ENCODE data around the gene HOXA5. TPM values are rescaled to one million over a fixed set of nuclear protein-coding genes. Genes with fewer than 3 reads are reported as not detected.

HOXA5 gene
- polyA plus RNA-seq, 1 donor, result 19.1 TPM

DNA sequence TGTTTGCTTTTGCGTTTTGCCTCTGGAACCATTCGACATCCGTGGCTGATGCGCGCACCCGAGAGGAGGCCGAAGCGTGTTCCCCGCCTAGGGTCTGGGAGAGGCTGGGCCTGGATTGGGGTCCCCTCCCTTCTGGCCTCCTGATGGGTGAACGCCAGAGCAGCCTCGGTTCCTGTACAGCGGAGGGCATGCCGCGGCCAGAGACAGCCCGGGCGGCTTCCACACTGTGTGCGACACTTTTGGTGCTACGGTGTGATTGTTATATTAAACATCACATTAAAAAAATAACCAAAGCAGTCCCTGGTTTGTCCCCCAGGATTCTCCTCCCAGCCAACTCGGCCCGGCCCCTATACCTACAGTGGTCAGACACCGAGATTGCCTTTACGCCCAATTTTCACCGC lies 16.7 kb upstream of the HOXA5 start:
- DNase-seq (ENCODE audit: low read depth), result no peak

DNA sequence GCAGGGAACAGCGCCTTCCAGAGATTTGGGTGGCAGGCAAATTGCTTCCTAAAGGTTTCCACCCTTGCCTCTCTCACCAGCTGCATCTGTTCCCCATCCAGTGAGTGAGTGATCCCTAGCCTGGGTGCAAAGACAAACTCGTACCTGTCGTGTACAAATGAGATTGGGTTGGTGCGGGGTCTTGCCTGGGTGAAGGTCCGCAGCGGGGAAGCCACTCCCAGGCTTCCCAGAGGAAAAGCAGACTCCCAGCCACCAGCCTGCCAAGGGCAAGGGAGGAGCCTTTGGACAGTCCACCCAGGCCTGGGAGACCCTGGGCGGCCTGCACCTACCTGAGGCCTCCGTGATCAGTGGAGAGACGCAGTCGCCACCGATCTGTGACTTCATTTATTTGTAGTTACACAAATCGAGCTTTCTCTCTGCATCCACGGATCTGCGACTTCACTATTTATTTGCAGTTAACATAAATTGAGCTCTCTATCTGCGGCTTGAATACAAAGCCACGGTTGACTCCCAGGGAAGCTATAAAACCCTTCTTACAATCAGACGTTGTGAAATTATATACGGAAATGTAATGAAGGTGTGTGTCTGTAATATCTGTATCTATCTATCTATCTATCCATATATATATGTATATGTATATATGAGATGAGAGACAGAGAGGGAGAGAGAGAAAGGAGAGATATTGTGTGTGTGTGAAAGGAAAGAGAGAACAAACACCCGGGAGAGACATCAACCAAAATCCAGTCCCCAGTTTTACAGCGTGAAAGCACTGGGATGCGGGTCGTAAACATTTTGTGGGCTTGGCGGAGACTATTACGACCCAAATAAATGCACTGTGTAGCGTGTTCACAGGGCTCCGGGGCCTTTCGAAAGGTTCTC lies 16.0 kb upstream of the HOXA5 start:
- DNase-seq (ENCODE audit: low read depth), result no peak

DNA sequence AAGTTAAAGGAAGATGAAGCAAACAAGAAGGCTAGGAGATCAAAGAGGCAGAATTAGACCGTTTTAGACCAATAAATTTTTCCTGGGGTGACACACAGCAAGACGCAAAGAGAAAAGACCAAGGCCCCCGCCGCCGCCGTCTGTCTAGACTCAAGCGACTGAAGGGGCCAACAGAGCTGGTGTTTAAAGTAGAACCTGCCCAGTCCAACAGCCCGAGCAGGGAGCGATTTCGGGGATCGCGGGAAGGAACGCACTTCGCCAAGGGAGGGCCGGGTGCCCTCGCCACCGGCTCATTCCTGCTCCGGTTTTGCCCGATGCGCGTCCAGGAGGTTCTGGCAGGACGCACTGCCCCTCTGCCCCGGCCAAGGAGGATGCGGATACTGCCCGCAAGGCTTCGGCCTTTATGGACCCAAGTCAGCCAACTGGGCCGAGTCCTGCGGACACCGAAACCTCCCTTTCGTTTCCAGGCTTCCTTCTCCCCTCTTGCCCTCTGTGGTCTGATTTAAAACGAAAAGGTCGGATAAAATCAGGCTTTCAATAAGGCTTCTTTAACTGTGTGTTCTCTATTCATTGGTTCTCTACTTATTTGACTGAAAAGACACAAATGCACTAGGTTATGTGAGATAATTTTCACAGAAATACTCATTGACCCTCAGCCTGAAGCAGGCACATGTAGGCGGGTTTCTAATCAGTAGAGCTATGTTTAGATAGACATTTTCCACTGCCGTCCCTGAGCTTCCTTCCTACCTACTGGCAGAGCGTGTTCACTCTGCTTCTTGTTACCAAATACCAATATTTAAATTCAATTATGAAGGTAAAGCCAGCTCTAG lies 15.2 kb upstream of the HOXA5 start:
- DNase-seq (ENCODE audit: low read depth), result no peak

DNA sequence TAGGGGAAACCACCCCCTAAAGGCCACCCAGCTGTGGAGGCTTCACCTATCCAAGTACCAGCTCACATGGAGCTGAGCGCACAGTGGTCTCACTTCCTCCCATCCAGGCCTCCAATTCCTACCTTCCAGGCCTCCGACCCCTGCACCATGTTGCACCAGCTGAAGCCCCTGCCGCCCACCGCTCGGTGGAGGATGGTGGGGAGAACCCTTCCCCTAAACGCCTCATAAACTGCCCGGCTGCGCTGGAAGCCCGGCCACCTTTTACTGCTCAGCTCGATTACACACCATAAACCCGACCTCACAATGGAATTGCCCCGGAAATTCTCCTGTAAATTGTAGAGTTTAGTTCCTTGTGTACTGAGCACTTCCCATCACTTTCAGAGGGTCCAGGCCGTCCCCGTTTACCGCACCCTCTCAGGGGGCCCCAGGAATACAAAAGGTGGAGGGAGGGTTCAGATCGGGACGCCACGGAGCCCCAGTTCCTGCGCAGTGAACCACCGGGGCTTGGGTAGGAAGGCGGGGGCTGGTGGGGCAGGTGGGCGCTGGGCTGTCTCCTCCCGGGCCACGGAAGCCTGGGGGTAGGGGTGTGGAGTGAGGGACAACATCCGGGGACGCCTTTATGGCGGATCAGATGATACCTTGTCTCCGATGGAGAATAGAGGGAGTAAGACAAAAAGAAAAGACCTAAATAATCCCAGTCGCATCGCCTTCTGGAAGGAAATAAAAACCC lies 14.4 kb upstream of the HOXA5 start:
- DNase-seq (ENCODE audit: low read depth), result no peak

DNA sequence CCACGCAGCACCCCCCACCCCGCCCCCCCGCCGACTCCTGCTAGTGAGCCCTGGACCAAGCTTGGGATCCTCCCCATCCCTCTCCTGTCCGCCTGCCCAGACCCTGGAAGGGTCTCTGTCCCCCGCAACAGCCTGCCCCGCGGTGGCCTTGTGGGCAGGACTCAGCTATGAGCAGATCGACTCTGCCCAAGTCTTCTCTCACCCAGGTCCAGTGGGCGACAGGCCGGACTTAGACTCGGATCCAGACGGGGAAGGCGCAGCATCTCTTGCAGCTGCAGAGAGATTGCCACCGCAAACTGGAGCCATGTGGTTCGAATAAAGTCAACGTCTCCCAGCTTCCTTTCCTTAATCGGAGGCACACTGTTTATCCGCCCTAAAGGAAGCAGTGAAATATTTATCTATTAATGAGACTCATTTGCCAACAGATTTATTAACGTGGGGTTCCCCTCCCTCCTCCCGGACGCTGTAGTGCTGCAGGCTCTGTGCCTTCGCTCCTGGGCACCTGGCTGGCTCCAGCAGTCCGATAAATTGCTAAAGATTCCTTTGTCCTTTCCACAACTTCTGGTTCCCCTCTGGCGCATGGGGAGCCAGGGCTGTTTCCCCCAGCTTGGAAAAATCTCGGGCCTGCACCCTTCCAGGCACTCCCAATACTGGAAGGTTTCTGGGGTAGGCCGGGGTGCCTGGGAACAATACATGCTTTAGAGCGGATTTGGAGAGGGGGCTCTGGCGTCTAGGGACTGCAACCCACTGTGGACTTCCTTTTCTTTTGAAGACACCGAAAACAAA lies 13.6 kb upstream of the HOXA5 start:
- DNase-seq (ENCODE audit: low read depth), result no peak

DNA sequence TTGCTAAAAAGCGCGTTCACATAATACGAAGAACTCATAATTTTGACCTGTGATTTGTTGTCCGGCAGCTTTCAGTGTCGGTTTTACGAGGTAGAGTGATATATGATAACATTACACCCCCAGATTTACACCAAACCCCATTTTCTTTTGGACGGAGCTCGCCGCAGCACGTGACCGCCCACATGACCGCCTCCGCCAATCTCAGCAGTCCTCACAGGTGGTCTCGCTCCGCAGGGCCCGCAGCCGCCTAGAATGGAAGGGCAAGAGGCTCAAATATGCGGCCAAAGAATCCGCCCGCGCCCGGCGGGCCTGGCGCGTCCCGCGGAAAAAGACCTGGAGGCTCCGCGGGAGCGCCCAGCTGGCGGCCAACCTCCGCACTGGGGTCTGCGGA lies 13.0 kb upstream of the HOXA5 start, which contains the start of gene HOXA7:
HOXA7 (minus strand) TSS at position 168 of the 391 bp plus-strand sequence; CDS start at position 38, 130 bp downstream.
- DNase-seq (ENCODE audit: low read depth), result no peak

DNA sequence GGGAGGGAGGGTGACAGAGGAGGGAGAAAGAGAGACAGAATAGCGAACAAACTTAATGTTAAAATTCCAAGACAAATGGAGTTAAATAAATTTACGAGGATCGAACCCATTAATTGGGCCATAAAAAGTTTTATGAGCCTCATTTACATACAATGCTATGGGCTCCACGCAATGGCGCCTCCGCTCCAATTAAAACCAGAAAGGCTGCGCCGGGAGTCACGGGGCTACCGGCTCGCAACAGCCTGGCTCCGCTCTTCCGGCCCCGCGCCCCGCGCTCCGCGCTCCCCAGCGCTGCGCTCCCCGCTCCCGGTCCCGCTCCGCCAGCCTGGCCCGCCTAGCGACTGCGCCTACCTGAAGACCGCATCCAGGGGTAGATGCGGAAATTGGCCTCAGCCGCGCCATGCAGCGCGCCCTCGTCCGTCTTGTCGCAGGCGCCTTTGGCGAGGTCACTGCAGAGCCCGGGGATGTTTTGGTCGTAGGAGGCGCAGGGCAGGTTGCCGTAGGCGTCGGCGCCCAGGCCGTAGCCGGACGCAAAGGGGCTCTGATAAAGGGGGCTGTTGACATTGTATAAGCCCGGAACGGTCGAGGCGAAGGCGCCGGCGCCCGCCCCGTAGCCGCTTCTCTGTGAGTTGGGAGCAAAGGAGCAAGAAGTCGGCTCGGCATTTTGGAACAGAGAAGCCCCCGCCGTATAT lies 12.5 kb upstream of the HOXA5 start:
- DNase-seq (ENCODE audit: low read depth), result no peak

DNA sequence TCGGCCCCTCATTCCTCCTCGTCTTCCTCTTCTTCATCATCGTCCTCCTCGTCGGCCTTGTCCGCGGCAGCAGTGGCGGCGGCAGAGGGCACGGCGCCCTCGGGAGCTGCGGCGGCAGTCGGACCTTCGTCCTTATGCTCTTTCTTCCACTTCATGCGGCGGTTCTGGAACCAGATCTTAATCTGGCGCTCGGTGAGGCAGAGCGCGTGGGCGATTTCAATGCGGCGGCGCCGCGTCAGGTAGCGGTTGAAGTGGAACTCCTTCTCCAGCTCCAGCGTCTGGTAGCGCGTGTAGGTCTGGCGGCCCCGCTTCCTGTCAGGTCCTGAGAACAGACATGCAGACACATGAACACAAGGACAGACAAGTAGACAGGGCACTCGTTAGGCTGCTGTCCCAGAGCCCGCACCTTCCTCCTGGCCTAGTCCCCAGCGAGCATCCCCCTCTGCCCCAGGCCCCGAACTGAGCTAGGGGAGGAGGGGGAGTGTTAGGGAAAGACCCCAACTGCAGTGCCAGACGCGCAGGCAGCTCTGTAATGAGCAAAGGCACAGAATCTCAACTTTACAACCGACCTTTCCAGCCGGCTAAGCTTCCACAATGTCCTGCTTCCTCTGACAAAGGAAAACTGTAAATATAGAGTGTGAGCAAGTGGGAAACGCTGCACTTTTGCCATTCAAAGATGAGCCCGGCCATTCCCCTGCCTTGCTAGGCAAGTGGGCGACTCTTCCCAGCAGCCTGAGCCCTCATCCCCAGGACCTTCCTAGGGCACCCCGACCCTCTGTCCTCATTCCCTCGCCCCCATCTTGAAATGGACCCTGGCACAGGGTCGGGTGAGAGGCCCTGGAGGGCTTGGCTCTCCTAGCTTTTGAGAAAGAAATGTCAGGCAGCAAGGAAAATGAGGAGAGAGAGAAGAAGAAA lies 11.7 kb upstream of the HOXA5 start:
- DNase-seq (ENCODE audit: low read depth), result no peak

DNA sequence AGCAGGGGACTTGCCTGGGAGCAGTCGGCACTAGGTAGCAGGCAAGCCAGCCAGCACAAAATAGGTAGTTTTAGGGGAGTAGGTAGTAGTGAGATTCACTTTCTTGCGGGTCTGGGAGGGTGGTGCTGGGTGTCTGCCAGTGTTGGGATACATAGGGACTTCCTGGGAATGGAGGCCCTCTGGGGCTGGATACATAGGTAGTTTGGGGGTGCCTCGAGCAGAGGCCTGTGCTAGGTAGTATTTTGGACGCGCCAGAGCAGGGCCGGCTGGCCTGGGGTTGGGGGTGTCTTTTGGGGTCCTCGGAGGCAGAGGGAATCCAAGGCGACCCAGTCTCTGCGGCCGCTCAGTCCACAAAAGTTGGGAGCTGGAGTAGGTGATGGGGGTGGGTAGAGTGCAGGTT lies 10.9 kb upstream of the HOXA5 start:
- DNase-seq (ENCODE audit: low read depth), result no peak

DNA sequence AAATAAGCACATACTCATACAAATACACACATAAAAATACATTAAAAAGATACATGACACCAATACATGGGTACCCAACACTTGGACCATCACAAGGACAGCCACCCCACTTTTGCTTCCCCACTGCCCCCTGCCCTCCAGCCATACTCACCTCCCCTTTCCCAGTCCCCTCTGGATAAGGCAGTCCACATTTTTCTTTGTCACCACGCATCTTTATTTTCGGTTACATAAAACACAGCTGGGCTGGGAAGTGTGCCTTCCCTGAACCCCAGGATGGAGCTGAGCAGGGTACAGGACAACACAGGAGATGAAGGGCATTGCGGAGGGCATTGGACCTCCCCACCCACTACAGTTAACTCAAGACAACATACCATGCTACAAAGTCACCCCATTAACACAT lies 10.0 kb upstream of the HOXA5 start:
- no peak for DNase-seq (ENCODE audit: low read depth)

DNA sequence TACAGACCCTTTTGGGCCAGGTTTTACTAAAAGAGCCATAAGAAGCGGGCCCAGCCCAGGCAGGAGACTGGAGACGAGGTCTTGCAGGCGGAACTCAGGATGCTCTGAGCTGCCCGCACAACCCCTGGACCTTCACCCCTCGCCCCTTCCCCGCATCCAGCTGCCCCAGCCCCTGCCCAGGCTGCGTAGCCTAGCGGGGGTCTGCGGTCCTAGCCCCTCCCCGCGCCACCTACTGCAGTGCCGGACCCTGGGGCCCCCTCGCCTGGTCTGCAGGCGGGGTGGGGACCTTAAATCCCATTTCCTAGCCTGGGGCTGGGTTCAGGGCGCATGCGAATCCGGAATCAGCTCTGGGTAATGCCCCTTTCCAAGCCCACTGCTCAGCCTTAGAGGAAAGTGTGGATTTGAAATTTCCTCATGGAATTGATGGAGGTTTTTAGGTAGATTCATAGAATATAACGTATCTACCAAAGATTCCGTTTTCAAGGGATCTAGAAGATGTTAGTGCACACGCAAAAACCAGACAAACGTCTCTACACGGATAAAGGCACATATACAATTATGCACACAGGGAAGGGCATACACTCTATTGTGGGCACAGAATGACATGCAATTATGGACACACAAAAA lies 9.4 kb upstream of the HOXA5 start:
- no peak for DNase-seq (ENCODE audit: low read depth)

DNA sequence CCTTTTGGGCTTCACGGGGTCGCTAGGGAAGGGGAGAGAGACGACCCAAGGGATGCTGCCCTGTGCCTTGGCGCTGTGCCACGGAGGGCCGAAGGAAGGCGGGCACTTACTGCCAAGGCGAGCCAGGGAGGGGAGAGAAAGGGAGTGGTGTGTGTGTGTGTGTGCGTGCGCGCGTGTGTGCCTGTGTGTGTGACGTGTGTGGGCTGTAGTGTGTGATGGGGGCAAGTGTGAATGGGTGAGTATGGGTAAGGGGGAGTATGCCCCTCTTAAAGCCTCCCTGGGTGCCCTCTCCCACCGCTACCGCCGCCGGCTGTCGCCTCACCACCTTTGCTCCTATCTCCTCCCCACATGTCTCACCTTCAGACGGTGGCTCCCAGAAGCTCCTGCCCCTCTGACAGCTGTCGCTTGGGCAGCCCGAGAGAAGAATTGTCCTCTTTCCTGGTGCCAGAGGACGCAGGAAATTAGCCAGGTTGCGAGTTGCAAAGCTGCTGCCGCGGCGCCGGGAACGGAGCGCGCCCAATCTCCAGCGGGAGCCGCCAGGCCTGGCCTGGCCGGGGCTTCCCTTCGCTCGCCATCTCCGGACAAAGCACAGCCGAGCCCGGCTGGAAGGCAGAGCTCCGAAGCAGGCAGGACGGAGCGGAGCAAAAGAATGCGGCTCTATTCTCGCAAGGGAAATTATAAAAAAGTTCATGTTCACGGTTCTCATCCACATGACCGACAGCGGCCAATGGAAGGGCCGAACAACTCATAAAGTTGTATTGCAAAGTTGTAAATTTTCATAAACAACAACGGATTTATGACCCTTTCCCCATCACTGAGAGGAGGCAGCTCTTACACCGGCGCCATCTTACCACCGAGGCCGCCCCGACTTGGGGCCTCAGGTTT lies 8.7 kb upstream of the HOXA5 start, which contains the start of gene HOXA3:
HOXA3 (minus strand) TSS at position 653 of the 885 bp plus-strand sequence. CDS start 41,943 bp downstream, outside the sequence.
- no peak for DNase-seq (ENCODE audit: low read depth)

DNA sequence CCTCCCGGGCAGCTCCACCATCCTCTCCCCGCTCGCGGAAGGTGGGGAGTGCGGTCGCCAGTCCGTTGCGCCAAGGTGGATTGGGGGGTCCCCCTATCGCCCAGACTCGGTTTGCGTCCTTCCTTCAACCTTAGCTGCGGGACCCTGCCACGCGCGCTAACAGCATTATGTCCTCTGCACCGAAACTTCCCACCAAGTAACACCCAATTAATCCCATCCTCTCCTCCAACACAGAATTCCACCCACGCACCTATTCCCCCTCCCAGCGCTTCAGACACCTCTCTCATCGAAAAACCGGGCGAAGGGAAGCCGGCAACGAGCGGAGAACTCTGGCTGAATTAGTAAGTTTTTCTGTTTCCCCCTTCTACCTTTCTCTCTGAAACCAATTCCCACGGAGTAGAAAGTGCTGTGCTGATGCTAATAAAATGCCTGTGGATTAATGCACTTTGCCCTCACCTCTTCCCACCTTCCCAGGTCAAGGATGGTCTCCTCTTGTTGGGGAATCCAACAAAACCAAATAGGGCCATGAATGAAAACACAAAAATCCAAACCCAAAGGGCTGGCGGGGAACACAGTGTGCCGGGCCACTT lies 8.0 kb upstream of the HOXA5 start:
- DNase-seq (ENCODE audit: low read depth), result no peak

DNA sequence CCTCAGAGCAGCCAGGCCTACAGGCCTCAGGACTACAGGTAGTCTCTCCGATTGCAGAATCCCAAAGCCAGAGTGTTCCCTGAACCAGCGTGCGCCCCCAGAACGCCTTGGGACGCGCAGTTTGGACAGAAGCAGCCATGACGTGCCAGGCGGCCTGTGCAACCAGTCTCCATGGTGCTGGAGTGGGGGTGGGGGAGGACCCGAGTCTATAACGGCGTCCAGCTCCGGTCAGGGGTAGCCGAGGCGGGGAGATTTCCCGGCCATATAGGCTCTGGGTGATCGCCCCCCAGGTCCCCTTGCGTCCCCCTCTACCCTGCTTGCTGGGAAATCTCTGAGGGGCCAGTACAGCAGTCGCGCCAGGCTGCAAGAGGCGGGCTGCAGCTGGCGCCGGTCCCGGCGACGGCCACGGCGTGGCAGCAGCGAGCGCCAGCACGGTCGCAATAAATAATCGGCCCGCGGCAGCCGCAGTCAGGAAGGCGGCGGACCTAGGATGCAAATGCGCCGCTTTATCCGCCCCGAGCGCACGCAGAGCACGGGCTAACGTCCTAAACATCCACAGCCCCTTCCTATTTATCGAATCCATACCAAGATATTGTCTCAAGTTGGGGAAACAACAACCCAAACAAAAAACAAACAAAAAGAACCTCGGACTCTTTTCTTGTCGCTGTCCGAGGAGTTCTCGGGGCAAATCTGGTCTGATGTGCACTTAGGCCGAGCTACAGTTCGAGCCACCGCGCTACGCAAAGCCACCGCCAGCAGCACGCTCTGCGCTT lies 7.3 kb upstream of the HOXA5 start:
- DNase-seq (ENCODE audit: low read depth), result no peak

DNA sequence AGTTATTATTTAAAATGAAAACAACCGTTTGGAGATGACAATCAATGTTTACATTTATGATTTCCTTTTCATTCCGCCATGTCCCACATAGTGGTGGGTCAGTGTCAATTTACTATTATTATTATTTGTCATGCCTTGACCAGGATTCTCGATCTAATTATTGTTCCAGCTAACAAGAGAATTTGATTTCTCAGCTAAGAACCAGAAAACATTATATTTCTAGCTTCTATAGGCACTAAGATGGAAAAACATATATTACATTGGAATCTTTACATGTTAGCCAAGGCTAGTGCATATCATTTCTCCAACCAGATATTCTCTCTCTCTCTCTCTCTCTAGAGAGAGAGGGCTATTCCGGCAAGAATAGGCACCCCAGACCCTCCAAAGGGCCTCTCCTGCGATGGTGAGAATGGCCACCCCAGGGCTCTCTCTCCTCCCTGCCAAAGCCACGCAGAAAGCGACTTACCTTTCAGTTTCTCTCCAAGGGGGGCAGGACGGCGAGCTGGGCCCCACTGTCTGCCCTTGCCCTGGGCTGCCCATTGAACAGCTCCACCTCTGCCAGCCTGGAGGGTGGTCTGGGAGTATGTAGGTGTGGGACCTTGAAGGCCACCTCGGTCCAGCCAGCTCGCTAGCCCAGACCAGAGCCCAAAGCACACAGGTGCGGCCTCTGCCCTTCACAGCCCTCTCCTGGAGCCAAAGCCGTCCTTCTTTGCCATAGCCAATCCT lies 6.5 kb upstream of the HOXA5 start:
- no peak for DNase-seq (ENCODE audit: low read depth)
